ENCODE measurements around the gene GJA4. TPM values are rescaled to one million over a fixed set of nuclear protein-coding genes. Genes with fewer than 3 reads are reported as not detected.

The GJA4 gene
- polyA plus RNA-seq, 6 donors from 2014 or later = not detected

- H3K4me1 Mint-ChIP-seq = peaks cover 3 to 11% (median 4%) of the 10 kb centered on the region in 3 donors
- no peaks in the 10 kb centered on the region for H3K9me3 Mint-ChIP-seq
- H3K36me3 Mint-ChIP-seq = no peaks in the 10 kb centered on the region
- DNase-seq (no peak), ATAC-seq (ENCODE audit: low read depth in 2 of 2) (no peak)
- H3K27me3 Mint-ChIP-seq = no peaks in the 10 kb centered on the region
- H3K27ac Mint-ChIP-seq = no peak overlapping the region
- H3K4me3 Mint-ChIP-seq = no peak overlapping the region
Observed at GRCh38 chr1:34842073-34842472, 49.3 kb downstream of the GJA4 start.

DNA sequence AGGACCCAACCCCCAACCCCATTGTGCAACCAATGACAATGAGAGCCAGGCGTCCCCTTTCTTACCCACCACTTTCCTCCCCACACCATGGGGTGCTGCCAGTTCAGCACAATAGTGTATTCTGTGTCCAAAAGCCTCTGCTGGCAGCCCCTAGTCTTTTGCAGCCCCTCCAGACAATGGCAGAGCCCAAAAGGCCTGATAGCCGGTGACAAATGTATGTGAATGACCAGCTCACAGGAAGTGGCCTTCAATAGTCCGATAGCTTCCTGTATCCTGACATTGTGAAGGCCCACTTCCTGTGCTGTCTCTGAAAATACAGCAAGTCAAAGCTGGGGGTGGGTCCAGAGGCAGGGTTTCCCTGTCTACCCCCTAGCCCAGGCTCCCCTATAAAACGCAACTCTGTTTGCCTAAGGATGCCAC, 50.2 kb downstream of the GJA4 start:
- Mint-ChIP-seq H3K36me3 (no peaks in the 10 kb centered on the region), H3K4me1 (peaks cover 3 to 8% (median 6%) of the 10 kb centered on the region in 3 donors), H3K27ac (peak overlapping the region in 1 of 6 donors; percentile 33), H3K9me3 (no peaks in the 10 kb centered on the region), H3K4me3 (no peak overlapping the region), H3K27me3 (no peaks in the 10 kb centered on the region)
- no peak for DNase-seq
- ATAC-seq (ENCODE audit: low read depth in 2 of 2) = no peak

DNA sequence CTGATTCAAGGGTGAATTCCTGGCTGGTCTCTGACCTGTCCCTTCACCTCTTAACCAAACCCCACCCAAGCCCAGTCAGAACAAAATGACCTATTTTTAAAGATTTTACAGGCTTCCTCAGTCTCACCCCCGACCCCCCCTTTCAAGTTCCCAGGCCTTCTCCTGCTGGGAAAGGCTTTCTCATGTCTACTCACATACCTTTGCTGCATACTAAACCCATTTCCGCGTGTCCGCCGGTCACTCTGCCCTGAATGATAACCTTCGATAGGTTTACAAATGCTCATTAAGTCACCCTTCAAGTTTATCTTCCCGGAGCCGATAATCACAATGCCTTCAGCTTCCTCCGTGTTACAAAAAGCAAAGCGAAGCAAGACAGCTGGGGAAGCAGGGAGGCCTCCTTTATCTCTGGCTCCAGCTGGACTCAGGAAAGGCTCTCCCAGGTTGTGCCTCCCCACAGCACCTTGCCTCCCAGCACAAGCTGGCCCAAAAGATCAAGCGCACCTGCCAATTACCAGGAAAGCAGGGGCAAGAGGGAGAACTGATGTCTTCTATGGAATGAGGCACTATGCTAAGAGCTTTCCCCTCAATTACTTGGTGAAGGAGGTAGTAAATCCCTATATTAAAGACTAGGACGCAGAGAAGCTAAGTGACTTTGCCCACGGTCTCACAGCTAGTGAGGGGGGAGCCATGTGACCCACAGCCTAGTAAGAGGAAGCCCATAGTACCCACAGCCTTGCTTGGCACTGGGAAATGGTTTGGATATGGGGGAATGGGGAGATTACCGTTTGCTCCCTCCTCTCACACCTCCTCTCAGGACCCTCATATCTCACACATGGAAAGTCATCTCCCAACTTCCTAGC, 50.8 kb downstream of the GJA4 start:
- peaks cover 3 to 12% (median 12%) of the 10 kb centered on the region in 3 donors for H3K4me1 Mint-ChIP-seq
- no peaks in the 10 kb centered on the region for H3K27me3 Mint-ChIP-seq
- H3K27ac Mint-ChIP-seq = peak overlapping the region in 1 of 6 donors; percentile 3
- no peaks in the 10 kb centered on the region for H3K9me3 Mint-ChIP-seq
- H3K4me3 Mint-ChIP-seq = no peak overlapping the region
- peaks cover 0 to 5% of the 10 kb centered on the region in 2 donors for H3K36me3 Mint-ChIP-seq
- no peak for DNase-seq
- no peak for ATAC-seq (ENCODE audit: low read depth in 2 of 2)

- H3K4me1 Mint-ChIP-seq = peaks cover 5 to 16% (median 13%) of the 10 kb centered on the region in 3 donors
- H3K4me3 Mint-ChIP-seq = no peak overlapping the region
- DNase-seq = no peak
- H3K36me3 Mint-ChIP-seq = peaks cover 0 to 11% of the 10 kb centered on the region in 2 donors
- no peak for ATAC-seq (ENCODE audit: low read depth in 2 of 2)
- H3K27ac Mint-ChIP-seq = no peak overlapping the region
- H3K27me3 Mint-ChIP-seq = no peaks in the 10 kb centered on the region
- no peaks in the 10 kb centered on the region for H3K9me3 Mint-ChIP-seq
Observed at GRCh38 chr1:34844252-34844634, 51.4 kb downstream of the GJA4 start.

Other genes starting within 250 kb of the GJA4 start
- gene GJB5, start 38.0 kb upstream of the GJA4 start, polyA plus RNA-seq (ENCODE audit: low read depth in 6 of 6) = not detected
- gene GJB4, start 33.3 kb upstream of the GJA4 start, polyA plus RNA-seq (ENCODE audit: low read depth in 6 of 6) = not detected
- not detected for gene GJB3, start 11.8 kb upstream of the GJA4 start, polyA plus RNA-seq (ENCODE audit: low read depth in 6 of 6)
- gene SMIM12, start 66.8 kb downstream of the GJA4 start, polyA plus RNA-seq (ENCODE audit: low read depth in 6 of 6) = 100 to 1,000 TPM in 1 of 6 donors, 10 to 100 TPM in 5; 66.8 to 124 (median 73.1) TPM
- gene DLGAP3, start 136.7 kb downstream of the GJA4 start, polyA plus RNA-seq (ENCODE audit: low read depth in 6 of 6) = 1 to 10 TPM in 1 of 6 donors, under 1 TPM in 4, not detected in 1; 0.25 to 1.4 (median 0.41) TPM
- 10 to 100 TPM; 36.0 to 89.6 (median 77.9) TPM for gene TMEM35B, start 192.3 kb downstream of the GJA4 start, polyA plus RNA-seq (ENCODE audit: low read depth in 6 of 6)
- 10 to 100 TPM in 4 of 6 donors, 1 to 10 TPM in 2; 8.0 to 18.9 (median 12.7) TPM for gene ZMYM6, start 238.9 kb downstream of the GJA4 start, polyA plus RNA-seq (ENCODE audit: low read depth in 6 of 6)

All from naive B cell (primary cell).